Type B pancreatic cell (in vitro differentiated cells): ENCODE results near the gene FAXC. TPM values are rescaled to one million over a fixed set of nuclear protein-coding genes. Genes with fewer than 3 reads are reported as not detected.
A peak's percentile ranks its signal among the peaks of the same experiment; 100 is the strongest.
"Not testable (repeated sequence)": the region's sequence is repeated elsewhere in the genome, so short reads cannot be mapped to it uniquely, and the experiment has no call there.

Experiments used
- DNase-seq: peaks from one replicate; pipeline ENCODE4 v3.0.0; 2021; ENCODE audit warnings: mixed read lengths; ENCODE audit not compliant: unreplicated experiment; ENCODE audit errors: extremely low spot score
- H3K27ac Mint-ChIP-seq: 2 replicates; pipeline ENCODE4 v1.8.0; 2021; ENCODE audit warnings: mild to moderate bottlenecking, mixed read lengths
- H3K27me3 Mint-ChIP-seq: 2 replicates; pipeline ENCODE4 v1.8.0; 2021; ENCODE audit warnings: mixed read lengths
- H3K36me3 Mint-ChIP-seq: 2 replicates; pipeline ENCODE4 v1.8.0; 2021; ENCODE audit warnings: mixed read lengths
- H3K4me1 Mint-ChIP-seq: one replicate; pipeline ENCODE4 v1.8.0; 2021; ENCODE audit warnings: mixed read lengths; ENCODE audit not compliant: unreplicated experiment
- H3K4me3 Mint-ChIP-seq: 2 replicates; pipeline ENCODE4 v1.8.0; 2021; ENCODE audit warnings: mild to moderate bottlenecking, mixed read lengths
- H3K9me3 Mint-ChIP-seq: 2 replicates; pipeline ENCODE4 v1.8.0; 2021; ENCODE audit warnings: mixed read lengths
- total RNA-seq: library from RNA; stranded (reverse); gene quantifications from 2 replicates; pipeline ENCODE4 v1.2.1, GENCODE V29; 2021; ENCODE audit warnings: low replicate concordance
- TF ChIP-seq, protein P1 (sequence below): fragments of 200-600 bp; sonication (generic); conservative IDR thresholded peaks from 2 replicates; pipeline ENCODE4 v1.5.0; 2021; ENCODE audit warnings: antibody characterized with exemption, mild to moderate bottlenecking

Gene FAXC
- total RNA-seq, 1 donor from 2014 or later, result 12.5 TPM

DNA sequence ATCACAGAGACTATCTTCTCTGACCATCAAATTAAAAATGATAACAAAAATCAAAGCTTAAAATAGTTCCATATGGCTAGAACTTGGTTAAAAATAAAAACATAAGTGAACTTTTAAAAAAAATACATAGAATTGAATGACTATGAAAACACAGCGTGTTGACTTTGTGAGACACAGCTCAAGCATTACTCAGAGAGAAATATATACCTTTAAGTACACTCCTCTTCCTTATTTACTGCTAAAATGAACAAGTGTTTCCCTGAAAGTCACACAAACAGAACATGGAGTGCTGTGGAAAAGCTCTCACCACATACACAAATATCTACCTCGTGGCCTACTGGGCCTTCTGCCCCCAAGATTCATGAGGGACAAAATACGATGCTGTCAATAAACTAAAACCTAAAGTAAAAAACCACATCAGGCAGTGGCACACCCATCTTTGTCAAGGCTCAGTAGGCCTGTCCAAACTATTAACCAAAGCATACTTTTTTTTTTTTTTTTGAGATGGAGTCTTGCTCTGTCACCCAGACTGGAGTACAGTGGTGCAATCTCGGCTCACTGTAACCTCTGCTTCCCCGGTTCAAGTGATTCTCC lies 7.5 kb downstream of the FAXC start:
- Mint-ChIP-seq H3K36me3 (no peaks in the 10 kb centered on the region), H3K27ac (no peak overlapping the region)

DNA sequence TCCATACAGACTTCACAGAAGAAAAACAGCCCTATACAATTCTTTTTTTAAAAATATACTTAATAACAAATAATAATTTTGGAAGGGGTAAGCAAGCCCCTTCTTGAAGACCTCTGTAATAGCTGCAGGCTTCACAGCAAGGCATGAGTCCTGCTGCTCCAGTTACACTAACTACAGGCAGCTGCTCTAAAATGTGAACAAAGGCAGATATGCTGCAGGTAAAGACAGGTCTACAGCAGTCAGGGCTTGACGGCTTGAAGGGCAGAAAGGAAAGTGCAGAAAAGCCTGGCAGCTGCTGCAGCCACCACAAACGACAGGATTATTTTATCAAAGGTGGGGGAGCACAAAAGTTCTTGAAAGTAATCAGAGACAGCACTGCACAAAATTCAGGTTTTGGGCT lies 11.3 kb downstream of the FAXC start:
- Mint-ChIP-seq H3K4me3 (no peak overlapping the region), H3K4me1 (peaks cover 7% of the 10 kb centered on the region), H3K36me3 (no peaks in the 10 kb centered on the region), H3K9me3 (no peaks in the 10 kb centered on the region), H3K27me3 (no peaks in the 10 kb centered on the region), H3K27ac (no peak overlapping the region)
- TF ChIP-seq, protein P1, sequence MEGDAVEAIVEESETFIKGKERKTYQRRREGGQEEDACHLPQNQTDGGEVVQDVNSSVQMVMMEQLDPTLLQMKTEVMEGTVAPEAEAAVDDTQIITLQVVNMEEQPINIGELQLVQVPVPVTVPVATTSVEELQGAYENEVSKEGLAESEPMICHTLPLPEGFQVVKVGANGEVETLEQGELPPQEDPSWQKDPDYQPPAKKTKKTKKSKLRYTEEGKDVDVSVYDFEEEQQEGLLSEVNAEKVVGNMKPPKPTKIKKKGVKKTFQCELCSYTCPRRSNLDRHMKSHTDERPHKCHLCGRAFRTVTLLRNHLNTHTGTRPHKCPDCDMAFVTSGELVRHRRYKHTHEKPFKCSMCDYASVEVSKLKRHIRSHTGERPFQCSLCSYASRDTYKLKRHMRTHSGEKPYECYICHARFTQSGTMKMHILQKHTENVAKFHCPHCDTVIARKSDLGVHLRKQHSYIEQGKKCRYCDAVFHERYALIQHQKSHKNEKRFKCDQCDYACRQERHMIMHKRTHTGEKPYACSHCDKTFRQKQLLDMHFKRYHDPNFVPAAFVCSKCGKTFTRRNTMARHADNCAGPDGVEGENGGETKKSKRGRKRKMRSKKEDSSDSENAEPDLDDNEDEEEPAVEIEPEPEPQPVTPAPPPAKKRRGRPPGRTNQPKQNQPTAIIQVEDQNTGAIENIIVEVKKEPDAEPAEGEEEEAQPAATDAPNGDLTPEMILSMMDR, result no peak
- DNase-seq, result no peak

More for the DNA sequence above, 7.5 kb downstream of the FAXC start:
- peaks cover 12% of the 10 kb centered on the region for H3K4me1 Mint-ChIP-seq
- H3K27me3 Mint-ChIP-seq, result no peaks in the 10 kb centered on the region
- DNase-seq, result no peak
- TF ChIP-seq, protein P1, result no peak
- no peaks in the 10 kb centered on the region for H3K9me3 Mint-ChIP-seq
- no peak overlapping the region for H3K4me3 Mint-ChIP-seq

DNA sequence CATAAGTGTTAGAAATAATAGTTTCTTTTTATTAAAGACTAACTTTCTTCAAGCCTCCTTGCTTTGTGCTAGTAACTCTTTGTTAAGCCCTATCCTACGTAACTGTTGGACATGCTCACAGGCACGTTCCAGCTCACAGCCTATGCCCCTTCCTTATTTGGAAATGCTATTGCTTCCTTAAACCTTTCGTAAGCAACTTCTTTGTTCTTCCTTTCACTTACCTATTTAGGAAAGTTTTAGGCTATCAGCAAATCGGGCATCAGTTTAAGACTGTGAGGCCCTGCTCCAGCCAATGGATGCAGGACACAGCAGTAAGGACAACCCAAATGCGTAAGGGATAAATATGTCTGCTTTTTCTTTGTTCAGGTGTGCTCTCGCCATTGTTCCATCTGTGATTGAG lies 14.2 kb downstream of the FAXC start:
- not testable (repeated sequence) for DNase-seq, H3K4me3 Mint-ChIP-seq, H3K27ac Mint-ChIP-seq, H3K4me1 Mint-ChIP-seq, H3K36me3 Mint-ChIP-seq, H3K27me3 Mint-ChIP-seq, H3K9me3 Mint-ChIP-seq

DNA sequence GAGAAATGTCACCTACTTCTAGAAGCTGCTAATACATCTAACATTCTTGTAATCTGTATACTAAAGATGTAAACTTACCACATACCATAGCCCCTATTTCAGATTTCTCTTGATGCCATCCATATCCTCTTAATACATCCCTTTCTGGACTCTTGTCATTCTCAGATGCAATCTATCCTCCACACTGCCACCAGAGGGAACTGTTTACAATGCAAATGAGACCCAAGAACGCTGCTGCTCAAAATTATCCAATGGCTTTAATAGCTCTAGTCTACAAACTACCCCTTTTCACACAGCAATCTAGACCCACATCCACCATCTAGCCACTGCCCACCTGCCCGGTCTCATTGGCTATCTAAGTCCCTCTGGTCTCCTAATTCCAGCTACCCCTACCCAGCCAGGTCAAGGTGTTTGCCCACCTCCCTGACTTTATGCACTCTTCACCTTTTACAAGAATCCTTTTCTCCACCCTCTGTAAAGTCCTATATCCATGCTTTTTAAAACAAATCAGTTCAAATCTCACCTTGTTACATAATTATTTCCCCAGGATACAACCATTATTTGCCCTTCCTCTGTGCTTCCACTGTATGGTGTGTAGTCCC lies 14.8 kb downstream of the FAXC start:
- no peak overlapping the region for H3K27ac Mint-ChIP-seq
- no peak for DNase-seq
- no peaks in the 10 kb centered on the region for H3K9me3 Mint-ChIP-seq
- no peak overlapping the region for H3K4me3 Mint-ChIP-seq
- H3K36me3 Mint-ChIP-seq, result no peaks in the 10 kb centered on the region
- peaks cover 13% of the 10 kb centered on the region for H3K4me1 Mint-ChIP-seq
- no peaks in the 10 kb centered on the region for H3K27me3 Mint-ChIP-seq
- TF ChIP-seq, protein P1, result peak; percentile 70

DNA sequence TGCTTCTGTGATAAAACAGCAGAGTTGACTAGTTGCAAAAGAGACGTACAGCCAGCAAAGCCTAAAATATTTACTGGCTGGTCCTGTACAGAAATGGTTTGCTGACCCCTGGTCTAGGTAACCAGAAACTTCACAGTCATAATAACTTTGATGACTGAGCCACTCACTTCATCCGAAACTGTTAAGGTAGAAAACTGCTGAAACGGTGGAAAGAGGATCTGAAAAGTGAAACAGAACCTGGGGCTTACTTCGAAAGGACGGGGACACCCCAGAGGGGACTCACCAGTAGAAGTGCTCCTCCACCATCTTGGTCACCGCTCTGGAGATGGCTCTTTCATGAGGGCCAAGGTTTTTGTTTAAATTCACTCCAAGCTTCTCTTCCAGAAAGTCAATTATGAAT lies 16.4 kb downstream of the FAXC start:
- Mint-ChIP-seq H3K9me3 (no peaks in the 10 kb centered on the region), H3K27me3 (no peaks in the 10 kb centered on the region), H3K4me1 (peaks cover 13% of the 10 kb centered on the region), H3K4me3 (no peak overlapping the region), H3K36me3 (no peaks in the 10 kb centered on the region), H3K27ac (no peak overlapping the region)
- TF ChIP-seq, protein P1, result no peak
- no peak for DNase-seq

DNA sequence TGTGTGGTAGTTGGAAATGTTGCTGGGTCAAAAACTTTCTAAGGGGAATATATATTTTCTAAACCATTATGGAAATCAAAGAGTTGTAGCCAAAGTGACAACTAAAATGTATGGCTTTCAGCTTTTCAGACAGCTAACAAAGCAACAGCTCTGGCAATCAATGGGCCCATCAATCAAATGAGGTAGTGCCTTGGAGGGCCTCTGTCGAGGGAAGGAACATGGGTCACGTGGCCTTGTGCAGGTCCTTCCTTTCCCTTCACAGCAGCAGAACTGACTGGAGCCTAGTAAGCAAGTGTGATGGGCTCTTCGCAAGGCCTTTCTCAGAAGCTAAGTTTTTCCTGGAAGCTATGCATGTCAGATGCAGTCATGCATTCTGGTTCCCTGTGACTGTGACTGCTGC lies 17.9 kb downstream of the FAXC start:
- no peaks in the 10 kb centered on the region for H3K27me3 Mint-ChIP-seq
- no peaks in the 10 kb centered on the region for H3K9me3 Mint-ChIP-seq
- H3K4me1 Mint-ChIP-seq, result peaks cover 5% of the 10 kb centered on the region
- DNase-seq, result no peak
- no peaks in the 10 kb centered on the region for H3K36me3 Mint-ChIP-seq
- H3K4me3 Mint-ChIP-seq, result no peak overlapping the region
- TF ChIP-seq, protein P1, result no peak
- no peak overlapping the region for H3K27ac Mint-ChIP-seq
